Bronchial epithelial cell (primary cell): ENCODE data around the gene F2RL2. TPM values are rescaled to one million over a fixed set of nuclear protein-coding genes. Genes with fewer than 3 reads are reported as not detected.

Experiments used
- DNase-seq: peaks from one replicate; pipeline ENCODE4 v3.0.0-alpha.2; 2010; ENCODE audit warnings: low read depth
- FAIRE-seq: peaks from 2 replicates; lab custom pipeline; 2011; peaks lifted over from hg19 to GRCh38; lab: Jason Lieb, UNC
- H3K27me3 ChIP-seq: 2 replicates; pipeline ENCODE4 v1.5.1; 2011; ENCODE audit warnings: low read length; ENCODE audit not compliant: control insufficient read depth, insufficient read depth
- H3K36me3 ChIP-seq: 2 replicates; pipeline ENCODE4 v1.5.1; 2011; ENCODE audit warnings: low read length; ENCODE audit not compliant: control insufficient read depth, insufficient read depth
- H3K4me3 ChIP-seq: 2 replicates; pipeline ENCODE4 v1.5.1; 2011; ENCODE audit warnings: mild to moderate bottlenecking, low read depth, low read length, control low read depth
- total RNA-seq: library from RNA; depleted of rRNA; stranded (reverse); fragments of >200 nt; gene quantifications from 2 replicates; pipeline ENCODE4 v1.2.1, GENCODE V29; 2014
- TF ChIP-seq, protein P1 (sequence below): IDR thresholded peaks from 2 replicates; pipeline ENCODE4 v1.5.1; 2011; ENCODE audit warnings: mild to moderate bottlenecking, moderate library complexity, low read length, control low read depth, inconsistent platforms; ENCODE audit not compliant: insufficient read depth, severe bottlenecking

F2RL2 gene
- total RNA-seq, 1 donor from 2014 or later, result under 0.01 TPM

DNA sequence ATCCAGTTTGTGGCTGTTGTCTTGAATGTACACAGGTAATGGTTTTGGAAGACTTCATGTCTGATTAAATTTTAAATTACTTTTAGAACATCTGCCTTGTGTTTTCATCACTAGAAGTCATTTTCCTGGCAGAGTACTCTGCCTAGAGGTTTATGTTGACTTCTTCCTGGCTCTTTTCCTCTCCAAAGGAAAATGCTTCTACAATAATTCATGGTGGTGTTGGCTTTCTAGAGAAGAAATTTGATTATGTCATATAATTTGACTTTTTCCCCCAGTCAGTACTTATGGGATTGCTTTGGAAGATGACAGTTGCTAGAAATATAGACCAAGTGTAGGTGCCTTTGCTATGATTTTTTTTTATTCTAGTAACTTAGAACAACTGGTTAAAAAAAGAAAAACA lies 46.8 kb downstream of the F2RL2 start:
- DNase-seq (no peak), FAIRE-seq (no peak)
- TF ChIP-seq, protein P1, sequence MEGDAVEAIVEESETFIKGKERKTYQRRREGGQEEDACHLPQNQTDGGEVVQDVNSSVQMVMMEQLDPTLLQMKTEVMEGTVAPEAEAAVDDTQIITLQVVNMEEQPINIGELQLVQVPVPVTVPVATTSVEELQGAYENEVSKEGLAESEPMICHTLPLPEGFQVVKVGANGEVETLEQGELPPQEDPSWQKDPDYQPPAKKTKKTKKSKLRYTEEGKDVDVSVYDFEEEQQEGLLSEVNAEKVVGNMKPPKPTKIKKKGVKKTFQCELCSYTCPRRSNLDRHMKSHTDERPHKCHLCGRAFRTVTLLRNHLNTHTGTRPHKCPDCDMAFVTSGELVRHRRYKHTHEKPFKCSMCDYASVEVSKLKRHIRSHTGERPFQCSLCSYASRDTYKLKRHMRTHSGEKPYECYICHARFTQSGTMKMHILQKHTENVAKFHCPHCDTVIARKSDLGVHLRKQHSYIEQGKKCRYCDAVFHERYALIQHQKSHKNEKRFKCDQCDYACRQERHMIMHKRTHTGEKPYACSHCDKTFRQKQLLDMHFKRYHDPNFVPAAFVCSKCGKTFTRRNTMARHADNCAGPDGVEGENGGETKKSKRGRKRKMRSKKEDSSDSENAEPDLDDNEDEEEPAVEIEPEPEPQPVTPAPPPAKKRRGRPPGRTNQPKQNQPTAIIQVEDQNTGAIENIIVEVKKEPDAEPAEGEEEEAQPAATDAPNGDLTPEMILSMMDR, result no peak
- no peaks in the 10 kb centered on the region for H3K36me3 ChIP-seq
- no peak overlapping the region for H3K4me3 ChIP-seq
- no peaks in the 10 kb centered on the region for H3K27me3 ChIP-seq

DNA sequence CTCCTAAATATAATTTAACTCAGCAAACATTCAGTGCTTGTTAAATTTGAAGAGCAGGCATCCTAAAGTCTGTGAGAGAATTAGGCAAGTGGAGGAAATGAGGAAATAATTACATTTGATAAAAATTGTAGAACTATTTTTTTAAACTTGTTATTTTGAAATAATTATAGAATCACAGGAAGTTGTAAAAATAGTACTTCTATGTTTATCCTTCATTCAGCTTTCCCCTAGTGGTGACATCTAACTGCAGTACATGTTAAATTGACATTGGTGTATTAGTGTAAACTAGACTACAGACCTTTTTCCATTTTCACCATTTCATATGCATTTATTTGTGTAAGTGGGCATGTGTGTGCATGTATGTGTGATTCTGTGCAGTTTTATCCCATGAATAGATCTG lies 51.6 kb downstream of the F2RL2 start:
- Histone ChIP-seq H3K27me3 (no peaks in the 10 kb centered on the region), H3K4me3 (no peak overlapping the region), H3K36me3 (no peaks in the 10 kb centered on the region)
- FAIRE-seq (no peak), DNase-seq (no peak)
- TF ChIP-seq, protein P1, result no peak

DNA sequence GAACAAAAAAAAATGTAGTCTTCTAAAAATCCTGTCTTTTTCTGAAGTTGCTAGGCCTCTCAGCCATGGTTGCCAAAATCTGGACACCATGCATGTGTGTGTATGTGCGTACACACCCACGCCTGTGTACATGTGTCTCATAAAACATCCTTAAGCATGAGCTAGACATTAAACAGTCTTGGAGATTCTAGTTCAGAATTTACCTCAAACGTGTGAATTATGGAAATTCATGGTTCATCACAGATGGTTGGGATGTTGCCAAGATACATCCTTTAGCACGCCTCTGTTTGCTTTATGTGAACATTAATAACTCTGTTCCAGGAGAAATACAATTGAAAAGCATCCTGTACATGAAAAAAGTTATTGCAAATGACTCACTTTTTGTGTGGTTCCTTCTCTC lies 53.0 kb downstream of the F2RL2 start:
- FAIRE-seq (no peak), DNase-seq (no peak)
- Histone ChIP-seq H3K27me3 (no peaks in the 10 kb centered on the region), H3K36me3 (no peaks in the 10 kb centered on the region), H3K4me3 (no peak overlapping the region)
- TF ChIP-seq, protein P1, result no peak

Other genes starting within 250 kb of the F2RL2 start
- gene IQGAP2, start 220.1 kb downstream of the F2RL2 start, total RNA-seq, result not detected in 2 replicates
- 2.0 and 12.1 TPM in 2 replicates for gene F2R, start 92.7 kb upstream of the F2RL2 start, total RNA-seq
- 24.1 and 25.5 TPM in 2 replicates for gene F2RL1, start 195.6 kb upstream of the F2RL2 start, total RNA-seq
- gene S100Z, start 226.6 kb upstream of the F2RL2 start, total RNA-seq, result not detected in 2 replicates